ENCODE data around the gene PDK1. TPM values are rescaled to one million over a fixed set of nuclear protein-coding genes. Genes with fewer than 3 reads are reported as not detected.
"Not testable (repeated sequence)": the region's sequence is repeated elsewhere in the genome, so short reads cannot be mapped to it uniquely, and the experiment has no call there.

The PDK1 gene
- total RNA-seq, 1 donor from 2014 or later = 24.2 TPM

- DNase-seq (ENCODE audit: low spot score in 2 of 2) = no peak
- H3K36me3 ChIP-seq = peaks cover 20 to 21% of the 10 kb centered on the region in 2 donors
- no peaks in the 10 kb centered on the region for H3K9me3 ChIP-seq
- no peak for TF ChIP-seq CTCF (IDR thresholded peaks at IDR 0.05)
- H3K4me1 ChIP-seq = no peaks in the 10 kb centered on the region
- no peaks in the 10 kb centered on the region for H3K27me3 ChIP-seq
- H3K4me3 ChIP-seq = no peak overlapping the region
- no peak overlapping the region for H3K27ac ChIP-seq
- intact Hi-C loops (cut with DNase I) = no loop called here
Measured at GRCh38 chr2:172586245-172586891, 30.5 kb downstream of the PDK1 start.

DNA sequence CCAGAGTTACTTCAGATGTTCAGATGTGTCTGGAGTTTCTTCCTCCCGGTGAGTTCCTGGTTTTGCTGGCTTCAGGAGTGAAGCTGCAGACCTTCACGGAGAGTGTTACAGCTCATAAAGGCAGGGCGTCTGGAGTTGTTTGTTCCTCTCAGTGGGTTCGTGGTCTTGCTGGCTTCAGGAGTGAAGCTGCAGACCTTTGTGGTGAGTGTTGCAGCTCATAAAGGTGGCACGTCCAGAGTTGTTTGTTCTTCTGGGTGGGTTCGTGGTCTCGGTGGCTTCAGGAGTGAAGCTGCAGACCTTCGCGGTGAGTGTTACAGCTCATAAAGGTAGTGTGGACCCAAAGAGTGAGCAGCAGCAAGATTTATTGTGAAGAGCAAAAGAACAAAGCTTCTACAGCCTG lies 31.3 kb downstream of the PDK1 start:
- peaks cover 19 to 21% of the 10 kb centered on the region in 2 donors for H3K36me3 ChIP-seq
- H3K27ac ChIP-seq; H3K4me1 ChIP-seq; intact Hi-C loops (cut with DNase I); H3K4me3 ChIP-seq; H3K9me3 ChIP-seq; DNase-seq (ENCODE audit: low spot score in 2 of 2); H3K27me3 ChIP-seq: not testable (repeated sequence)

DNA sequence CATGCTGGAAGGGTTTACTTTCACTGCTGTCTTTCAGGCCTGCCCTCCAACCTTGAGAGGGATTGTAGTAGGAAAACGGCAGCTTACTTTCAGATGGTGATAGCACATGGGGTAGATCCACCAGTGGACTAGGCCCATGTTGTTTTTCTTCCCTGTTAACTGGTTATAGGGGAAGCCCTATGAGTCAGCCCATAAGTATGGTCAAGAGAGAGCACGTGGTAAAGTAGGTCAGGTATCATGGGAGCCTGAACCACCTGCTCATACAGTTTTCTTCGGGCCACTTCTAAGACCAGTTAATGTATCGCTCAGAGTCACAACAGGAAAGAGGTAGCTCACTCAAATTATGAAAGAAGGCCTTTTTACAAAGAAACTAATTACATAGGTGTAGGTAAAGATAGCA lies 33.0 kb downstream of the PDK1 start:
- no peak overlapping the region for H3K27ac ChIP-seq
- H3K4me3 ChIP-seq = no peak overlapping the region
- H3K36me3 ChIP-seq = peaks cover 13 to 21% of the 10 kb centered on the region in 2 donors
- DNase-seq (ENCODE audit: low spot score in 2 of 2) = no peak
- H3K4me1 ChIP-seq = peaks cover 0 to 2% of the 10 kb centered on the region in 2 donors
- no peaks in the 10 kb centered on the region for H3K9me3 ChIP-seq
- no peak for TF ChIP-seq CTCF (IDR thresholded peaks at IDR 0.05)
- intact Hi-C loops (cut with DNase I) = no loop called here
- H3K27me3 ChIP-seq = no peaks in the 10 kb centered on the region

GRCh38 chr2:172591386-172591785 lies 35.5 kb downstream of the PDK1 start:
- H3K4me3 ChIP-seq; H3K27ac ChIP-seq; H3K4me1 ChIP-seq; DNase-seq (ENCODE audit: low spot score in 2 of 2); H3K9me3 ChIP-seq; intact Hi-C loops (cut with DNase I); H3K27me3 ChIP-seq: not testable (repeated sequence)
- H3K36me3 ChIP-seq = peaks cover 15 to 28% of the 10 kb centered on the region in 2 donors

DNA sequence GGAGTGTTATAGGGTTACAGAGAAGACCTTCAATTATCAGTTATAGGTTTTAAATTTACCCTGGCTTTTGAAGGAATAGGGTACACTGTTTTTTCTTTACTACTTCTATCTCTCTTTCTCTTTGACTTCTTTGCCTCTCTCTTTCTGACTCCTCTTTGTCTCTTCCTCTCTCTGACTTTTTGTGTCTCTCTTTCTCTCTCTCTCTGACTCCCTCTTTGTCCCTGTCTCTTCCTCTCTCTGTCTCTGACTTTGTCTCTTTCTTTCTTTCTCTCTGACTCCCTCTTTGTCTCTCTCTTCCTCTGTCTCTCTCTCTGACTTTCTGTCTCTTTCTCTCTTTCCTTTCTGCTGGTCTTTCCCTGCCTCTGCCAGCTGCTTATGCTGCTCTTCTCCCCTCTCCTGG lies 36.3 kb downstream of the PDK1 start:
- not testable (repeated sequence) for H3K4me3 ChIP-seq

GRCh38 chr2:172596776-172597175 lies 40.9 kb downstream of the PDK1 start:
- no peak for TF ChIP-seq CTCF (IDR thresholded peaks at IDR 0.05)
- H3K9me3 ChIP-seq = no peaks in the 10 kb centered on the region
- H3K4me3 ChIP-seq = no peak overlapping the region
- H3K27ac ChIP-seq = no peak overlapping the region
- H3K36me3 ChIP-seq = peaks cover 5 to 16% of the 10 kb centered on the region in 2 donors
- H3K4me1 ChIP-seq = peaks cover 2 to 4% of the 10 kb centered on the region in 2 donors
- no peak for DNase-seq (ENCODE audit: low spot score in 2 of 2)
- no peaks in the 10 kb centered on the region for H3K27me3 ChIP-seq
- intact Hi-C loops (cut with DNase I) = no loop called here

More for the DNA sequence above, 36.3 kb downstream of the PDK1 start:
- DNase-seq (ENCODE audit: low spot score in 2 of 2); intact Hi-C loops (cut with DNase I); H3K9me3 ChIP-seq; H3K4me1 ChIP-seq; H3K27ac ChIP-seq; H3K27me3 ChIP-seq: not testable (repeated sequence)
- peaks cover 10 to 30% of the 10 kb centered on the region in 2 donors for H3K36me3 ChIP-seq

- Histone ChIP-seq H3K4me1 (peaks cover 2 to 4% of the 10 kb centered on the region in 2 donors), H3K27me3 (no peaks in the 10 kb centered on the region), H3K36me3 (peaks cover 5 to 16% of the 10 kb centered on the region in 2 donors), H3K27ac (no peak overlapping the region), H3K9me3 (no peaks in the 10 kb centered on the region), H3K4me3 (no peak overlapping the region)
- no peak for DNase-seq (ENCODE audit: low spot score in 2 of 2)
- intact Hi-C loops (cut with DNase I) = no loop called here
- TF ChIP-seq CTCF (IDR thresholded peaks at IDR 0.05) = no peak
Measured at GRCh38 chr2:172597176-172597842, 41.4 kb downstream of the PDK1 start.
